GM19395 (cell line): ENCODE measurements around the gene DRP2.
"Not testable (repeated sequence)": the region's sequence is repeated elsewhere in the genome, so short reads cannot be mapped to it uniquely, and the experiment has no call there.

Experiments
- ATAC-seq: cut with Tn5 transposase; IDR thresholded peaks from one replicate; pipeline ENCODE4 v1.9.1; 2021; ENCODE audit warnings: mild to moderate bottlenecking, moderate library complexity; ENCODE audit not compliant: unreplicated experiment

Gene DRP2

GRCh38 chrX:101219116-101219863, at the start of gene DRP2:
DRP2 (plus strand) TSS chrX:101219786; CDS start chrX:101231648, 11,862 bp downstream.
- ATAC-seq, result no peak

- no peak for ATAC-seq
These were observed 47.6 kb upstream of the DRP2 start for GRCh38 chrX:101171883-101172400.

- no peak for ATAC-seq
These were observed 43.1 kb upstream of the DRP2 start for GRCh38 chrX:101176439-101176838.

GRCh38 chrX:101184876-101185275, 34.7 kb upstream of the DRP2 start:
- not testable (repeated sequence) for ATAC-seq

- ATAC-seq, result not testable (repeated sequence)
These were observed 31.6 kb upstream of the DRP2 start for GRCh38 chrX:101187961-101188360.

GRCh38 chrX:101190736-101191135, 28.9 kb upstream of the DRP2 start:
- no peak for ATAC-seq

- no peak for ATAC-seq
These were observed 28.3 kb upstream of the DRP2 start for GRCh38 chrX:101191217-101191750.

GRCh38 chrX:101195442-101196173, 24.0 kb upstream of the DRP2 start:
- ATAC-seq, result no peak

GRCh38 chrX:101203761-101204351, 15.7 kb upstream of the DRP2 start:
- peak; percentile 48 for ATAC-seq

GRCh38 chrX:101206471-101206870, 13.1 kb upstream of the DRP2 start:
- peak; percentile 73 for ATAC-seq

- ATAC-seq, result no peak
These were observed 11.3 kb upstream of the DRP2 start for GRCh38 chrX:101208152-101208905.

- ATAC-seq, result no peak
These were observed 9.0 kb upstream of the DRP2 start for GRCh38 chrX:101210630-101211029.

GRCh38 chrX:101217689-101218088, 1.9 kb upstream of the DRP2 start:
- no peak for ATAC-seq

- ATAC-seq, result no peak
These were observed 319 bp downstream of the DRP2 start for GRCh38 chrX:101219864-101220346.

- no peak for ATAC-seq
These were observed 1.2 kb downstream of the DRP2 start for GRCh38 chrX:101220662-101221260.

- peak; percentile 63 for ATAC-seq
These were observed 3.6 kb downstream of the DRP2 start for GRCh38 chrX:101223226-101223625.

- ATAC-seq, result no peak
These were observed 9.6 kb downstream of the DRP2 start for GRCh38 chrX:101229170-101229569.

- ATAC-seq, result no peak
These were observed 11.1 kb downstream of the DRP2 start for GRCh38 chrX:101230636-101231035.

GRCh38 chrX:101231080-101231479, 11.5 kb downstream of the DRP2 start:
- no peak for ATAC-seq

GRCh38 chrX:101232316-101232715, 12.7 kb downstream of the DRP2 start:
- no peak for ATAC-seq
